Measurements from ENCODE around the gene ROBO2.

DNA sequence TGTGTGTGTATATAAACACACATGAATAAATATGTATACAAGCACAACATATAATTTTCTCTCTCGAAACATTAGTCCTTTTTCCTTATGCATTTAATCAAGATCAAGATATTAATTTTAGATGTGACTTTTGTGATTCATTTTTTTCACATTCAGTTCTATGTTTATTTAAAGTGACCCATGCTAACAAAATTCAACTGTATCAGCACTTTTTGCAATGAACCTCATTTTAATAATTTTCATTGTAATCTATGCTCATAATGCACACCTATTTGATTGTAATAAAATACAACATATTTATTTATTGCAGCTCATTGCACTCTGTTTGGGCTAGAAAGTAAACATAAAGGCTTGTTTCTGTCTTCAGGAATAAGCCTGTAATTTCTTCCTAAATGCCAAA, 586.3 kb downstream of the ROBO2 start:
- no peak for TF ChIP-seq POLR2AphosphoS5 (IDR thresholded peaks at IDR 0.05)
- TF ChIP-seq, protein P1, sequence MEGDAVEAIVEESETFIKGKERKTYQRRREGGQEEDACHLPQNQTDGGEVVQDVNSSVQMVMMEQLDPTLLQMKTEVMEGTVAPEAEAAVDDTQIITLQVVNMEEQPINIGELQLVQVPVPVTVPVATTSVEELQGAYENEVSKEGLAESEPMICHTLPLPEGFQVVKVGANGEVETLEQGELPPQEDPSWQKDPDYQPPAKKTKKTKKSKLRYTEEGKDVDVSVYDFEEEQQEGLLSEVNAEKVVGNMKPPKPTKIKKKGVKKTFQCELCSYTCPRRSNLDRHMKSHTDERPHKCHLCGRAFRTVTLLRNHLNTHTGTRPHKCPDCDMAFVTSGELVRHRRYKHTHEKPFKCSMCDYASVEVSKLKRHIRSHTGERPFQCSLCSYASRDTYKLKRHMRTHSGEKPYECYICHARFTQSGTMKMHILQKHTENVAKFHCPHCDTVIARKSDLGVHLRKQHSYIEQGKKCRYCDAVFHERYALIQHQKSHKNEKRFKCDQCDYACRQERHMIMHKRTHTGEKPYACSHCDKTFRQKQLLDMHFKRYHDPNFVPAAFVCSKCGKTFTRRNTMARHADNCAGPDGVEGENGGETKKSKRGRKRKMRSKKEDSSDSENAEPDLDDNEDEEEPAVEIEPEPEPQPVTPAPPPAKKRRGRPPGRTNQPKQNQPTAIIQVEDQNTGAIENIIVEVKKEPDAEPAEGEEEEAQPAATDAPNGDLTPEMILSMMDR (IDR thresholded peaks at IDR 0.05): no peak
